Stimulated activated CD4-positive, alpha-beta T cell treated with anti-CD3 and anti-CD28 coated beads, Interleukin-15, amount 100 ng/mL, for 1 hour (primary cell): ENCODE results near the gene NRL.
A peak's percentile ranks its signal among the peaks of the same experiment; 100 is the strongest.
"Not testable (repeated sequence)": the region's sequence is repeated elsewhere in the genome, so short reads cannot be mapped to it uniquely, and the experiment has no call there.

Experiments
- DNase-seq, 2 donors: peaks; one replicate each; pipeline ENCODE4 v3.0.0-alpha.2; 2020; ENCODE audit warnings: low read depth in 1 of 2, low spot score in 1 of 2

The NRL gene

GRCh38 chr14:24054646-24055045 lies 60.1 kb downstream of the NRL start:
- DNase-seq: no peak

- DNase-seq: no peak
Measured at GRCh38 chr14:24054324-24054641, 60.5 kb downstream of the NRL start.

DNA sequence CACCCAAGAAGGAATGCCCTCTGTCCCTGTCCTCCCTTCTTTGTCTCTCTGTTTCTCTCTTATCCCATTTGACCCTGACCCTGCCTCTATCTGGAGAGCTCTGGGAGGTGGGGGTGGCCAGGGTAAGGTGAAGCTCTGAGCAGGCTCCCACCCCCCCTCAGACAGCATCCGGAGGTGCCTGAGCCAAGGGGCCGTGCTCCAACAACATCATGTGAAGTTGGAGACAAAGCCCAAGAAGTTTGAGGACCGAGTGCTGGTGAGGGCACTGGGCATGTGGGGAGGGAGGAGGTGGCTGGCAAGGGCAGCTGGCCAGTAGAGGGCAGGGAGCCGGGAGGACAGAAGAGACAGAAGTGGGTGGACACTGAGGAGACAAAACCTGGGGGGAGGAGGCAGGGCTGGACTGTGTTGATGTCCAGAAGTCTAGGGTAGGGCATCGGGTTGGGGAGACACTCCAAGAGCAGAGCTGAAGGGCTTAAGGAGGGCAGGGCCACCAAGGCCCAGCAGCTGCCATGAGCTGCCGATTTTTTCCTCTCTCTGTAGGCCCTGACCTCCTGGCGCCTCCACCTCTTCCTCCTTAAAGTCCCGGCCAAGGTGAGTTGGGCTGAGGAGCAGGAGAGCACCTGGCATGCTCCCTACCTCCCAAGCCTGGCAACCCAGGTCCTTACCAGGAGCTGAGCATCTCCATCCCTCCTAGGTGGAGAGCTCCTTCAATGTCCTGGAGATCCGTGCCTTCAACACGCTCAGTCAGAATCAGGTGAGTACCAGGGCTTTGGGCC lies 61.0 kb downstream of the NRL start:
- DNase-seq: no peak

DNA sequence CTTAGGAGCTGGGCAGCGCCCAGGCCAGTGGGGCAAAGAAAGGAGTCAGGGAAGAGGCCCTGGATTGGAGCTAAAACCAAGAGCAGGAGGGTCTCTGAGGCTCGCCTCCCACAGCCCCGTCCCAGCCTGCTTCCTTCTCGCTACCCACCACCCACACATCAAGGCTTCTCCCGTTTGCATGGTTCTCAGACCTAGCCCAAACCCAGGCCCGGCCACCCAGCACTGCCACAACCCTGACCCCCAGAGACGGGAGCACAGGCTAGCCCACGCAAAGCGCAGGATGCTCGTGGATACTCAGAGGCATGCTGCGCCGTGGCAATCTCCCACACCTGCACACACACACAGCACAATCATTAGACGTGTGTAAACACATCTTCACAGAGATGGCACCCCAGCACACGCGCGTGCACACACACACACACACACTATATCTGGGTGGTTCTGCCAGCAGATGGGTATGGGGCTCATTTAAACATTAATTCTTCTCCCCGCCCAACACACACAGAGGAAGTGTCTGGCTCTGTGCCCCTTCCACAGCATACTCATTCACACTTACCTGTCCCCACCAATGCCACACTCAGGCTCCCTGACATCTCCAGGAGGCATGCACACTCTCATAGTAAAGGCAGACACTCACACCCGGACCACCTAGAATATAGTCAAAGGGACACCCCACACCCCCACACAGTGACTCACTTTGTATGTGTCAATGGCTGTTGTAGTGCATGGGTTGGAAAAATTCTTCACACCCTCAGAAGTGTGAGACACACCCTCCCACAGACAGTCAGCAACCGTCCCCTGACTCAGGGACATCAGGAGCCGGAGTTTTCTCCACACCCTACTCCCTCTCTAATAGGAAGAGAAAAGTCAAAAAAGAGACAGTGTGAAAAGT lies 61.8 kb downstream of the NRL start:
- peak in 1 of 2 donors; percentile 21 for DNase-seq

DNA sequence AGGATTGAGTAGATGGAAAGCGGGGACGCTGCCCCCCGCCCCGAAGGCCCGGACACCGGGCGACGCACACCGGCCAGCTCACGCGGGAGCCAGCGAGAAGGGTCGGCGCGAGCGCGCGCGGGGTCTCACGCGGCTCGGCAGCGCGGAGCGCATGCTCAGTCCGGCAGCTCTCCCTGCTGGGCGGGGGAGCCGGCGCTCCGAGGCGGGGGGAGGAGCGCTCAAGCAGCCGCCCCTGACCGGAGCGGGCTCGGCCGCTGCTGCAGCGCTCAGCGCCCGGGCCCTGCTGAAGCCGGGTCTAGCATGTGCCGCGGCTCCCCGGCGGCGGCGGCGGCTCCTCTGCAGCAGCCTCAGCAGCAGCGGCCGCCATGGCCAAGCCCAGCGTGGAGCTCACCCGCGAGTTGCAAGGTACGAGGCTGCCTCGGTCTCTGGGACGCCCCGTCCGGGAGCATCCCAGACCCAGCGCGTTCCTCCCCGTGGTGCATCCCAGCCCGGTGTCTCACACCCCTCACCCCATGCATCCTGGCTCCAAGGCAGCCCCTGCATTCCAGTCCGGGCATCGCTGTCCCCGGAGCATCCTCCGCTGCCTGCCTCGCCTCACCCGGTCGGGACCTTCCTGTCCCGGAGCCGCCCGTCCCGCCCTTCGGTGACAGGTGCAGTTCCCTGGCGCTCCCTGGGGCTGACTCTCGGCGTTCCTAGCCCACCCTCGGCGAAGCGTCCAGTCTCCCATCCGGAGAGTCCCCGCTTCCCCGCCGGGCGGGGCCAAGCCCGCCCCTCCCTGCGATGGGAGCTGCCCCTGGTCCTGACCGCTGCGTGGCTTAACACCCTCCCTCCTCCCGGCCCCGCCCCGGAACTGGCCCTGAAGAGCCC lies 62.7 kb downstream of the NRL start, which contains the start of gene CARMIL3:
Gene CARMIL3, plus strand, starts transcription at position 221 of the 867 bp plus-strand sequence. Its CDS starts 145 bp downstream, at position 366.
- peak; percentile 22 to 48 for DNase-seq

- DNase-seq: peak in 1 of 2 donors; percentile 18
Measured at GRCh38 chr14:24051176-24051788, 63.5 kb downstream of the NRL start.

GRCh38 chr14:24050753-24051152 lies 64.0 kb downstream of the NRL start:
- not testable (repeated sequence) for DNase-seq

DNA sequence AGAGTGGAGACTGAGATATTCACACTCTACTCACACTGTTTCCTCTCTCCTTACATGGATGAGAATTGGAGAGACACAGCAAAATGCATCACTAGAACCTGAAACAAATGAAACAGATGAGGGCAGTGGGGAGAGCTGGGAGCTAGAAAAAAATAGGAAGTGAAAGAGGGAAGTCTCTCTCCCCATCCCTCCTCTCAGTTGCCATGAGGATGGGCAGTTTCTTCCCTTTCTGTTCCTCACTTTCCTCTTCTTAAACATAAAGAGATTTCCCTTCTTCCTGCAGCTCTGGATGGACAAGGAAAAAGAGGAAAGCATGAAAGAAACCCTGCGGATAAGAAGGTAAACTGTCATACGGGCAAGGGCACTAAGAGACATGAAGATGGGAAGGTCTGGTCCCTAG lies 65.7 kb downstream of the NRL start:
- DNase-seq: not testable (repeated sequence)

- no peak for DNase-seq
Measured at GRCh38 chr14:24042746-24043145, 72.0 kb downstream of the NRL start.

- no peak for DNase-seq
Measured at GRCh38 chr14:24040692-24041091, 74.1 kb downstream of the NRL start.

DNA sequence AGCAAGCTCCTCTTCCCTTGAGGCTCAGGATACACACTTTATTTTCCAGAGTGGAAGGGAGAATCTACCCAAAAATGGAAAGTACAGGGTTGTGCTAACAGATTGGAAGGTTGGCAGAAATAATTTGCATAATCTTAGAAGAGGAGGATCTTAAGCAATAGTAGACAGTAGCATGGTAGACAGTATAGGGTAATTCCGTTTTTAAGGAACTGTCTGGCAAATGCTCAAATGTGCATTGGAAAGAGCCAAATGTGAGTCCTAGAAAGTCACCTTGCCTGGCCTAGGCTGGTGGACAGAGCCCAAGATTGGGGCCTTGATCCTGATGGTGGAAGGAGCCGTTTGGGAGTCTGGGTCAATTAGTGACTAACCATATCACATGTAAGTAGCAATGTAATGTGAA lies 76.1 kb downstream of the NRL start:
- DNase-seq: no peak

- no peak for DNase-seq
Measured at GRCh38 chr14:24037658-24038037, 77.1 kb downstream of the NRL start.

DNA sequence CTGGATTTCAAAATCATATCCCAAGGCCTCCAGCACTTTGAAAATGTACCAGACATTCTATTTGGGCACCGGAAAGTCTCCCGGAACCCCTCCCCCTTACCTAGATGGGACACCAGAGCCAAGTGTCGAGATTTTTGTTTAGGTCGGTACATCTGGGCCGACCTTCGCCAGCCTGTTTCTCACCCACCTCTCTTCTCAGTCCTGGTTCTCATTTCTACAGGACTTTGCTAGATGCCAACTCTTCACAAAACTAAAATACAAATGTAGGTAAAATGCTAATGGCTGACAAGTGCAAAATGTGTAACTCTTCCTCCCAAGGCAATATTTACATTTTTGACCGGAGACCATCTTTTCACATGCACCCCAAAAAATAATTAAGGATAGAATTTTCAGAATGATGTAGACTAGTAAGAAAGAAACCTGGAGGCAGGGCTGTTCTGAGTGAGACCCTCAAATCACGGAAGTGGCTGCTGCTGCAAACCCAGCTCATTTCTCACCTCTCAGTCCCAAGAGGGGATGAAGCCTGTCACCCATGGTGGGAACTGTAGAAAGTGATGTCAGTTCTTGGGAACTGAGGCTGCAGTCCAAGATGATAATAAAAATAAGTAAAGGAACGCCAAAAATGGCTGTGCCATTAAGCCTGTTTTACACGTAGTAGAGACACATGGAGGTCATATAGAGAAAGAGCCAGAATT lies 77.6 kb downstream of the NRL start:
- DNase-seq: not testable (repeated sequence)

DNA sequence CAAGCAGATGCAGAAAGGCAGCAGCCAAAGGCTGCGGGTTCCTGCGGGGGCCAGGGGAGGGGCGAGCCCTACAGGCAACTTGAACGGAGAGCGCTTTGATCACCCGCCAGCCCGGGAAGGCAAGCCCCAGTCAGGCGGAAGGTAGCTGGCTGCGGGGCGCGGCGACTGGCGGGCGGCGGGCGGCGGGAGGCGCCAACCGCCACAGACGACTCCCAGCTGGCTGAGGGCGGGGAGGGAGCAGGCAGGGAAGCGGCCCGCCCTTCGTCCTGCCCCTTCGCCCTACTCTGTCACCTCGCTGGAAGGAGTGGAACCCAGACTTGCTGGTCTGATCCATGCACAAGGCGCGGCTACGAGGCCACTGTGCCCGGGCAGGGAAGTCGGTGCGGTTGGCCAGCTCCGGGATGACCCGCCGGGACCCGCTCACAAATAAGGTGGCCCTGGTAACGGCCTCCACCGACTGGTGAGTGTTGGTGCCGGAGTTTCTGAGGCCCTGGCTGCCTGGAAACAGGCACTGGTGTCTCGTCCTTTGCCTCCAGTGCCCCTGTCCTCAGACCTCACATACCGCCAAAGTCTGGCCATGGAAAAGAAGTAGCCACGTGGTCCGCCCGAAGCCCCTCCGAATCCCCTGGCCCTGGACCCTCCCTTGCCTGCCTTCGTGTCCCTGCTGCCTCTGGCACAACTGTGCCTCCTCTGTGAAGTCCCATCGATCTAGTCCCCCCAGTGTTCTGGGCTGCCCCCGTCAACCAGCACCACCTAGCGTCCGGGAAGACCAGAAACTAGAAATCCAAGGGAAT lies 78.4 kb downstream of the NRL start:
- DNase-seq: peak; percentile 34 to 38

- DNase-seq: not testable (repeated sequence)
Measured at GRCh38 chr14:24035769-24036168, 79.0 kb downstream of the NRL start.

GRCh38 chr14:24032727-24033418 lies 81.9 kb downstream of the NRL start:
- no peak for DNase-seq

DNA sequence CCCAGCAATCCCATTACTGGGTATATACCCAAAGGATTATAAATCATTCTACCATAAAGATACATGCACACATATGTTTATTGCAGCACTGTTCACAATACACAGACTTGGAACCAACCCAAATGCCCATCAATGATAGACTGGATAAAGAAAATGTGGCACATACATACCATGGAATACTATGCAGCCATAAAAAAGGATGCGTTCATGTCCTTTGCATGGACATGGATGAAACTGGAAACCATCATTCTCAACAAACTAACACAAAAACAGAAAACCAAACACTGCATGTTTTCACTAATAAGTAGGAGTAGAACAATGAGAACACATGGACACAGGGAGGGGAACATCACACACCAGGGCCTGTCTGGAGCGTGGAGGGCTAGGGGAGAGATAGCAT lies 83.4 kb downstream of the NRL start:
- not testable (repeated sequence) for DNase-seq

GRCh38 chr14:24029687-24030086 lies 85.1 kb downstream of the NRL start:
- DNase-seq: not testable (repeated sequence)
